NCI-H2081 (cell line): ENCODE data around the gene IL22RA2.
"Not testable (repeated sequence)": the region's sequence is repeated elsewhere in the genome, so short reads cannot be mapped to it uniquely, and the experiment has no call there.

Experiments
- DNase-seq, 2 experiments: peaks; one replicate each; lab custom pipeline; 2025; lab: John Stamatoyannopoulos, UW

The IL22RA2 gene, protein sequence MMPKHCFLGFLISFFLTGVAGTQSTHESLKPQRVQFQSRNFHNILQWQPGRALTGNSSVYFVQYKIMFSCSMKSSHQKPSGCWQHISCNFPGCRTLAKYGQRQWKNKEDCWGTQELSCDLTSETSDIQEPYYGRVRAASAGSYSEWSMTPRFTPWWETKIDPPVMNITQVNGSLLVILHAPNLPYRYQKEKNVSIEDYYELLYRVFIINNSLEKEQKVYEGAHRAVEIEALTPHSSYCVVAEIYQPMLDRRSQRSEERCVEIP

DNA sequence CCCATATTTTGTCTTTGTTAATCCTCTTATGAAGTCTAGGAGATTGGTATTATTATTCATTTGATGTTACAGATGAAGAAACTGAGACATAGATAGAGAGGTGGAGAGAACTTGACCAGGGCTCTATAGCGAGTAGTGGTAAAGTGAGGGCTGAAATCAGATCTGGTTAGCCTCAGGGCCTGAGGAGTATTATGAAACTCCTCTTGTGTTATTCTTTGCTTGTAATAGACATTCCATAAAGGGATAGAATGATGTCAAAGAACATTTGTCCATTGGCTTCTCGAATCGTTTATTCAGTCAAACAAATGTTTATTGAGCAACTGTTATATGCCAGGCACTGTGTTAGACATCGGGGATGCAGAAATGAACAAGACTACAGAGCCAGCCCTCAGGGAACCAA, at the start of gene IL22RA2:
TSS of gene IL22RA2 (minus strand) at position 144 of the 400 bp plus-strand sequence. CDS start 11,895 bp downstream, outside the sequence.
- DNase-seq: no peak

DNA sequence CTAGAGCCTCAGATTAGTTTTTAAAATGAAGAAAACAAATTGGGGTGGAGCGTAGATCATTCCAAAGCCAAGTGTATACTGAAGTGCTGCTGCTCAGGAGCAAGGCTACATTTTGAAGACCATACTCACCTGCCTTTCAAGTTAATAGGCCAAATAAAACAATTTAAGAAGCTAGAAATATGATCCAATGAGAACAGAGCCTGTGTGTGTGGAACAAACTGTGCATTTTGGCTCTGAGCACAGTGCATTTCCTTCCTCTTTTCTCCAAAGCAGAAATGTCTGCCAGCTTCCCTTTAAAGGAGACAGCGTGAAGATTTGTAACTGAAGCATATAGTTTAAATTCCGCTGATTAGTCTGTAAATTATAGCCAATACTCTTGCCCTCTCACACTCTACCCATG, 48.9 kb upstream of the IL22RA2 start:
- DNase-seq: no peak

DNA sequence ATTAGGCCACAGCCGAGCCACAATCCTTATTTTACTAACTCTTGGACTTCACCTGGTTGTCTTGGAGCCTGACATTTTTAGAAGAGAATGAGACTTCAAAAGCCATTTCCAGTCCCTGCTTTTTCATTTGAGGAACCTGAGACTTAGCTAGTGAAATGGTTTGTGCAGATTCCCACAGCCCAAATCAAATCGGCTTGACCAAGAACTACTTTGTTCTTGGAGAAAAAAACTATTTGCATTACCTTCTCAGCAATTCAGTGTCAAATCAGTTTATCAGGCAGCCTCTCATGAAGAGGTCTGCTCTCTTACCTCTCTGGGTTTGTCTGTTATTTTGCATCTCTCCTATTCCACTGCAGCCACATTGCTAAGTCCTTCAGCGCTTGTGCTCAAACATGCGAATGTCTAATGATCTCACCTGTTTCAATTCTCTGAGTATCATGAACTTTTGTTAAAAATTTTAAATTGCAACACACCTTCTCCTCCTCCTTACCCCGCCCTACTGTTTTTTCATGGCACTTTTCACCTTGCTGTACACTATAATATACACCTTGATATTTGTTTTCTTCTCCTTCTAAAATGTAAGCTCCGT, 46.3 kb upstream of the IL22RA2 start:
- DNase-seq: no peak

GRCh38 chr6:137218917-137219663, 45.6 kb upstream of the IL22RA2 start, which contains the start of gene IFNGR1:
TSS of gene IFNGR1 (minus strand) at chr6:137219385. CDS start at chr6:137219327, 58 bp downstream.
- DNase-seq: peak; percentile 83 to 85

DNA sequence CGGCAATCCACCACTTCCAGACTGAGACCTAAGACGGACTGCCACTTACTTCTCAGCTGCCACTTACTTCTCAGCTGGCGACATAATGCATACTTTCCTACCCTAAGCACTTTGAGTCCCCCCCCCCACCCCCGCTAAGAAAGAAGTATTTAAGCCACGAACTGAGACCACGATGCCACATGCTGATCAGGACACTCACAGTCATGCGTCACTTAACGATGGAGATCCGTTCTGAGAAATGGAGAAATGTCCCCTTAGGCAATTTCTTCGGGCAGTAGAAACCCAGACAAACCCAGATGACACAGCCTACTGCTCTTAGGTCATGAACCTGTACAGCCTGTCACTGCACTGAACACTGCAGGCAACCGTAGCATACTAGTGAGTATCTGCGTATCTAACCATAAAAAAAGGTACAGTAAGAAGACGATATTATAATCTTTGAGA, 45.1 kb upstream of the IL22RA2 start:
- peak in 1 of 2 experiments; percentile 7 for DNase-seq

- DNase-seq: no peak
Measured at GRCh38 chr6:137217801-137218472, 44.5 kb upstream of the IL22RA2 start.

DNA sequence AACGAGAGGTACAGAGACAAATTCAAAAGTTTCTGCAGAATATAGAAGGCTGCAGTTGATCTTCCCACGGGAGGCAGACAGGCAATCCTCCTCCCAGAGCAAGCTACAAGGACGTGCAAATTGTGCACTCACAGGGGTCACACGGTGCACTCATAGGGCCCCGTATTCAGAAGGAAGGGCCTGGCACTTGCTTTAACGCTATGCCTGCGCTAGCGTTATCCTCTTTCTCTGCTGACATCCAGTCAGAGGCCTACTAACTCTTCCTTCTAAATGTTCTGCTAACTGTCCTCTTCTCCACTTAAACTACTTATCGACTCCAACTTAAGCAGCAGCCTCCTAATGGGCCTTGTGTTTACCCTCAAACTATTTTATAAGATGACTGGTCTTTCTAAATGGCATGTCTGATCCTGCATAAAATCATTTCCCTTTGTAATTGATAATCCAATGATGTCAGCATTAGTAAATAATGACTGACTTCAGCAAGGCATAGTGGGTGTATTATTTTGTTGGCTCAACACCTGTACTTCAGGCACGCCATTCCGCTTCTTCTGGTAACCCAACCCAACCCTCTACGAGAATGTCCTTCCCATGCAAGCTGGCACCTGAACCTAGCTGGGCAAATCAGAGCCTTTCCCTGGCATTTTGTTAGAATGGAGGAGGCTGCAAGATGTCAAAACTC, 43.6 kb upstream of the IL22RA2 start:
- no peak for DNase-seq

GRCh38 chr6:137216106-137216505, 42.7 kb upstream of the IL22RA2 start:
- DNase-seq: no peak

- not testable (repeated sequence) for DNase-seq
Measured at GRCh38 chr6:137215630-137216029, 42.2 kb upstream of the IL22RA2 start.

DNA sequence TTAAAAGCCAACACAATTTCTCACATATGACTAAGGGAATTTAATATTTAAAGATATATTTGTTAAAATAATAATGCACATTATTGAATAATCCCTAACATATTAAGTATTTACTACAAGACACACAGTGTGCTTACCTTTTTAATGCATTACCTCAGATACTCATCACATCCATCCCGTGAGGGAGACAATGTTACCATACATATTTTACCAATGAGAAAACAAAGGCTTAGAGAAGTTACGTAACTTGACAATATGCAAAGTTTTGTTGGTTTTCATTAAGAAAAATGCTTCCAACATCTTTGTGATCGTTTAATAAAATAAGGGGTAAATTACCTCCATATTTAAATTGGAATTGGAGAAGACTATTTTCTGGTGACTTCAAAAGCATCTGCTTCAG, 41.5 kb upstream of the IL22RA2 start:
- no peak for DNase-seq

- no peak for DNase-seq
Measured at GRCh38 chr6:137213813-137214212, 40.4 kb upstream of the IL22RA2 start.

- no peak for DNase-seq
Measured at GRCh38 chr6:137213331-137213740, 39.9 kb upstream of the IL22RA2 start.

GRCh38 chr6:137211910-137212309, 38.5 kb upstream of the IL22RA2 start:
- no peak for DNase-seq

GRCh38 chr6:137210903-137211302, 37.5 kb upstream of the IL22RA2 start:
- DNase-seq: no peak

GRCh38 chr6:137208279-137208678, 34.8 kb upstream of the IL22RA2 start:
- no peak for DNase-seq

DNA sequence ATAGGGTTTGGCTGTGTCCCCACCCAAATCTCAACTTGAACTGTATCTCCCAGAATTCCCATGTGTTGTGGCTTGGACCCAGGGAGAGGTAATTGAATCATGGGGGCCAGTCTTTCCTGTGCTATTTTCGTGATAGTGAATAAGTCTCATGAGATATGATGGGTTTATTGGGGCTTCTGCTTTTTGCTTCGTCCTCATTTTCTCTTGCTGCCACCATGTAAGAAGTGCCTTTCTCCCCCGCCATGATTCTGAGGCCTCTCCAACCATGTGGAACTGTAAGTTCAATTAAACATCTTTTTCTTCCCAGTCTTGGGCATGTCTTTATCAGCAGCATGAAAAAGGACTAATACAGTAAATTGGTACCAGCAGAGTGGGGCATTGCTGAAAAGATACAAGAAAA, 34.0 kb upstream of the IL22RA2 start:
- not testable (repeated sequence) for DNase-seq

DNA sequence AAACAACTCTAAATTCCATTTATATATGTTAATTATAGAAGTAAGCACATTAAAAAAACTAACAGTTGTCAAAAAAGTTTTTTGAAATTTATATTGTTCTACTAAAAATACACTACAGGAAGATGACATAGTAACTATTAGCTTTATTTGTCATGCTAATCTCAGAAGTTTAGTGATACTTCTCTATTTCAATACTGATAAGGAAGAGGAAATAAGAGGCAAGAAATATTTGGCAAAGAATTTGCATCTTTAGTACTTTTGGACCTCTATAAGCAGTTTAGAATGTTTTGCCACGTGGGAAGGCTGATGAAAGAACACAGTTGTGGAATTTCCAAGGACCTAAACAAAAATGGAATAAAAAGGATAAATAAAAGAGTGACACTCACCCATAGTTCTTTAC, 33.1 kb upstream of the IL22RA2 start:
- DNase-seq: no peak

DNA sequence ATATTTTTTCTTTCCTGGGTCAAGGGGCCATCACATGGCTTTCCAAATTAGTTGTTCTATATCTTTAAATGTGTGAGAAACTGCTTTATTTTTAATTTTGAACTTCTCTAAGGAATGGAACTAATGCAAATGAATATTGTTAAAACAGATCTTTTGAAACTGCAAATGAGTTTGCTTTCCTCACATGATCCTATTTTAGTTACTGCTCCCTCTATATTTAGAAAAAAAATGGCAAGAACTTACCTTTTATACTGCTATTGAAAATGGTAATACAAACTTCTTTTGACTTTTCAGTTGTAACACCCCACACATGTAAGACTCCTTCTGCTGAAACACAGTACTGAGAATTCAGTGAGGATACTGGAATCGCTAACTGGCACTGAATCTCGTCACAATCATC, 29.8 kb upstream of the IL22RA2 start:
- DNase-seq: no peak

GRCh38 chr6:137202078-137202477, 28.6 kb upstream of the IL22RA2 start:
- DNase-seq: no peak

DNA sequence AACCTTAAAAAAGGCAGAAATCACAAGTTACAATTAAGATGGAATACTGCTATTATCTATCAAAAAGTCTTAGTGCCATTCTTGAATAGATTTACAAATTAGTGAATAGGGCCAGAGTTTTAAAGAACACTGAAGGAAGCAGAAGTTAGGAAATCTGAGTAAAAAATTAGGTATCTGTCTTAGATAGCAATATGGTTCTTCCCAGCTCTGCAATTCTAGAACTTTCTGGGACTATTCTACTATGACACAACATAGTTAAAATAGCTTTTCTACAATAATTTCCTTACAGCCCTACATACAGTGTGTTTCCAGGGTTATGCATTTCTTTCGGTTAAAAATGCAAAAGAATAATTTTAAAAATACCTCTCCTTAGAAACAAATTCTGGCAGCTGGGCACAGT, 27.6 kb upstream of the IL22RA2 start:
- DNase-seq: no peak

- no peak for DNase-seq
Measured at GRCh38 chr6:137200288-137200687, 26.8 kb upstream of the IL22RA2 start.
